Stimulated activated CD4-positive, alpha-beta T cell treated with anti-CD3 and anti-CD28 coated beads, TNF-alpha, amount 100 ng/mL, for 24 hours (primary cell): ENCODE results near the gene FSIP1.

Experiments
- DNase-seq, 3 experiments: peaks; one replicate each; pipeline ENCODE4 v3.0.0-alpha.2; 2020; ENCODE audit warnings: low read depth in 3 of 3

The FSIP1 gene

DNA sequence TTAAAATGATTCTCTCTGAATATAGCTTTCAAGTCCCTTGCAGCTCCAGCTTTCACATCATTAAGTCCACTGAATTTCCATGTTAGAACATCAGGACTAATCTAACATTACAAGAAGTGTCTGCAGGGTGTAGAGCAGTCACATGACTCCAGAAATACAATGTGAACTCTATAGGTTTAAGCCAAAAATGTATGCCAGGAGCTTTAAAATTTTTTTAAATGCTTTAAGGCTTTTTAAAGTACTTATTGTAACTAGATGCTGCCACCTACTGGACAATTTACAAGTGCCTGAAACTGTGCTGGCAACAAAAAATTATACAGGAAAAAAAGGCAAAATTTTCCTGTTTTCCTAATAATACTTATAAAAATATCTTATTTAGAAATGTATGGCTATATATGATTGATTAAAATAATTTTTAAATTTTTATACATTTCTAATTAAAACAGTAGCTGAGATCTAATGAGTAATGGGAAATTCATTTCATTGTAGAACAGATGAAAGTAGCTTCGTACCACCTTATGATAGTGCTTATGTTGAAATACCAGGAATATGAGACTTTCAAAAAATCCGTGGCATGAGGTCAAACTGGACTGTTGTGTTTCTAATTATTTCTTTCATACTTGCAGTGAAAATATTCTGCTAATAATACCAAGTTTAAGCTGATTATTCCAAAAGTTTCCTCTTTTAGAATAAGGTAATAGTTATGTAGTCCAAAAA, 25.7 kb downstream of the FSIP1 start:
- DNase-seq = no peak

DNA sequence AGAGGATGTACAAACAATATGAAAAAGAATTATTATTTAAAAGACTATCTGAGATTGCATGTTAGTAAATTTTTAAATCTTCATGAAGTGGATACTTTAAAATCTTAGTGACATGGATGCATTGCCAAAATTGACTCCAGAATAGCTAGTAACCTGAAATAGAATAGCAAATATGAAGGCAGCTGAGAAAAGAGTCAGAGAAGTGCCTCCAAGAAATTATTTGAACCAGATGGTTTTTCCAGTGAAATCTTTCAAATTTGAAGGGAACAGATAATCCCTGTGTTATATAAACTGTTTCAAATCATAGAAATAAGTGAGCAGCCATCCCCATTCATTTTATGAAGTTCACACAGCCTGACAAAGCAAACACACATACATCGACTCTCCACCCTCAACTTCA, 29.6 kb downstream of the FSIP1 start:
- DNase-seq = no peak

DNA sequence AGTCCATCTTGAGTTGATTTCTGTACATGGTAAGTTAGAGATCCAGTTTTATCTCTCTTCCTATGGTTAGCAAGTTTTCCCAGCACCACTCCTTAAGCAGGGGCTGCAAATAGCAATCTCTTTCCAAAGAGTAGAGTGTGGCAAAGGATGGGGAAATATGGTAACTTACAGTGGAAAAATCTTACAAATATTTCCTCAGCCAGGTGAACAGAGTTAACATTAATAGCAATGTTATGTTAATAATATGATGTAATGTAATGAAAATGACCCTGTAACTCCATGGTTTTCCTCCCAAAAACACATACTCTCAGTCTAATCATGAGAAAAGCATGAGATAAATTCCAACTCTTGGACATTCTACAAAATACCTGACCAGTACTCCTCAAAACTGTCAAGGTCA, 30.4 kb downstream of the FSIP1 start:
- DNase-seq = no peak

DNA sequence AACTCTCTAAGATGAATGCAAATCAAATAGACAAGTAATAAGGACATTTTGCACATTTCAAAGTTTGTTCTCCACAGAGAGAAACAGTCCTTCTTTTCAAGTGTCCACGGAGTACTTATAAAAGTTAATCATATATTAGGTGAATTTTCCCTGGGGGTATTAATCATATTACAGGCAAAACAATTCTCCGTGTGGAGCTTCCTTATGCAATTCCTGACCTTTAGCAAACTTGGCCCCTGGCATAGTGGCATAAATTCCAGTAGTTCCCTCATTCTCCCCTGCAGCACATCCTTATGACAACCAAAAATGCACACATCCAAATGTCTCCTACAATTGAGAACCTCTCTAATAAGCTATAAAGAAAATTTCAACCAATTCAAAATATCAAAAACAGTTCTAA, 34.4 kb downstream of the FSIP1 start:
- DNase-seq = no peak

DNA sequence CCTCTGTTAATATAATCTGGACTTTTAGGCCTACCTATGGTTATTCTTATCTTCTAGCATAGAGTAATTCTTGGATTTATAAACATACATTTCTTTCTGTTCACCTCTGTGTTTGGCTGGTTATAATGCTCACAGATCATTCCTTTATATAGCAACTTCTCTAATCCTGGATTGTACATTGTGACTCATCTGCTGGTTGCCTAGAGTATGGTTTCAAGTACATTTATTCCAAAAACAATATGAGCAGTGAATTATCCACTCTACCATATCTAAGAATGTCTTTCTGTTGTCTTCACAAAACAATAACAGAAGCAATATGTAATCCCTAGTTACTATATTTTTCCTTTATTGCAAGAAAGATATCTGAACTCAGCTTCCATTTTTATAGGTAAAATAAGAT, 35.3 kb downstream of the FSIP1 start:
- no peak for DNase-seq

DNA sequence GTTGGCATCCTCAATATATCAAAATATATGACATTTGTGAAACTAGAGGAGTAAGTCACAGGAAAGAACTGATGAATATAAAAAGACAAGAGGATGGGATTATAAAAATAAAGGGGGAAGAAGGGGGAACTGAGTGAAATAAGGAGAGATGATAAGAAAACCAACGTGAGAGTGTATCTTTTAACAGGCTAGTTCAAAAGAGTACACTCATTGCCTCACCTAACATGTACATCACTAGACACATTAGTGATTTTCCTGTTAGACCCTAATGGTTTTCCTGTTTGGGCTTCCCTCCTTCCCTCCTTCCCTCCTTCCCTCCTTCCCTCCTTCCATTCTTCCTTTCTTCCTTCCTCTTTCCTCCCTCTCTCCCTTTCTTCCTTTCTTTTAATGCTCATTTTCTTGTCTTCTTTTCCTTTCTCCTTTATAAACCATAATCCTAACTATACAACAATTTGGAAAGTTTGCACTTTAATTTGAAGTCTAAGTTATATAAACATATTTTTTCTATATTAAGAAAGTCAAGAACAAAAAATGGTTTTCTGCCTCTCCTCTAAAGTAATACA, 35.8 kb downstream of the FSIP1 start:
- no peak for DNase-seq

DNA sequence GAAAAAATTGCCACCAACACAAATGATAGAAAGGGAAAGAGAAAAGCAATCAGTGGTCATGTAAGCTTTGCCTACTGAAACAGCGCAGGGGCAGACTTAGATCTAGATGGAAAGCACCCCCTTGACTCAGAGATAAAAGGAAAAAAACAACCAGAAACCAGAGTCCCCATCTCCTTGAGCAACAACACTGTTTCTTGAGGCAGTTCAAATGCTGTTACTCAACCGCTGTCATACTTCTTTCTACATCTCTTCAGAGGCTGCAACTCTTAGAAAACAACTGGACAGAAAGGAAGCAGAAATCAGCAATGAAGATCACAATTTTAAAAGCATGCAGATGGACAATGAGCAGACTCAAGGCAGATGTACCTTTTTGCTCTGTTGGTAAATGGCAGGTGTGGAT, 36.5 kb downstream of the FSIP1 start:
- DNase-seq = no peak

DNA sequence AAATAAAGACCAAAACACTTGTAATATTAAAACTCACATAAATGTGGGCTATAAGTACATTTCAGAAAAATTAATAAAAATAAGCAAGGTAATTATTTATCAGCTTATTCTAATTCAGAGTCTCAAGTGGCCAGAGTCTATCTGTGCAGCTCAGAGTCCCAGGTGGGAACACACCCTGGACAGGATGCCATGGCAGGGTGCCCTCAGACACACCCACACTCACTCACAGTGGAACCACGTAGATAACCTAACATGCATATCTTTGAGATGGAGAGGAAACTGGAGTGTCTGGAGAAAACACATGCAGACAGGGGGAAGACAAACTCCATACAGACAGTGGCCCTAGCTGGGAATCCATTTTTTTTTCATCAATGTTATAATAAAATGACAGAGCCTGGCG, 37.2 kb downstream of the FSIP1 start:
- no peak for DNase-seq

DNA sequence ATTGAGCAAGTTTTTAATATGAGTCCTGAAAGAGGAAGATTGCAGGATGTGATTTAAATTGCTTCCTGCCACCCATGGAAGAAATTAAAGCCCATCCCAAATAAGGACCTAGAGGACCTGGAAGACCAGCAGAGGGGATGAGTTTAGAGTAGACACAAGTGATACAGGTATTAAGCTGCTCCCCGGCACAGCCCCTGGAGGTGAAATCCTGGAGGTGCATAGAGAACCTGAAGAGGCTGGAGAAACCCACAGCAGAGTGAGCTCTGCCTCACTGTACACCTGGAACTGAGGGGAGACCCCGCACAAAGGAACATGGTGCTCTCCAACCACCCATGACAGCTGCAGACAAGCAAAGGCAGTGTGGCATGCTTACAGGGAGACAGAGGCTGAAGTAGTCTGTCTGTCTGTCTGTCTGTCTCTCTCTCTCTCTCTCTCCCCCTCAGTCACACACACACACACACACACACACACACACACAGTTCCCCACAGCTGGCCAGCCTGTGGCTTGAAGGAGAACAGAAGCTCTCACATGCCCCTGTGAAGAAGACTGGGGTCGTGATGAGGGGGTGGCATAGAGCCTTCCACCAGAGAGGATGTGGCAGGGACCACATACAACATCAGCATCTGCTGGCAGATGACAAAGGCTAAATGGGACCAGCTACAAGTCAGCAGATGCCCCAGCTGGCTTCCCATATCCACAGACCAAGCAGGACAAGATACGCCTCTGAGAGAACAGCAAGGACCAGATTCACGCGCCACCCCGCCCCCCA, 38.1 kb downstream of the FSIP1 start:
- no peak for DNase-seq

DNA sequence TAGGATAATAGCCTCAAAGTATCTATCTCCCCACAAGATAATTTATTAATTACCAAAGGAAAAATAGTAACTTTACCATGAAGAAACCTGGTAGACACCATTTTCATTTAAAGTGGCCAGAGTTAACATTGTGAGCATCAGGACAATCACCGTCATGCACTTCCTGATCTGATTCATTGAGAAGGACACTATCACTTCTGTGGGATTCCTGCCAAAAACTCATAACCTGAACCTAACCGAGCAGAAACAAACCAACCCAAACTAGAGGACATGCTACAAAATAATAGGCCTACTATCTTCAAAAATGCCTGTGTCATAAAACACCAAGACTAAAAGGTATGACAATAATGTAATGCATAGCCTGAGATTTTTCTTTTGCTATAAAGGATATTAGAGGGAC, 39.0 kb downstream of the FSIP1 start:
- DNase-seq = no peak

DNA sequence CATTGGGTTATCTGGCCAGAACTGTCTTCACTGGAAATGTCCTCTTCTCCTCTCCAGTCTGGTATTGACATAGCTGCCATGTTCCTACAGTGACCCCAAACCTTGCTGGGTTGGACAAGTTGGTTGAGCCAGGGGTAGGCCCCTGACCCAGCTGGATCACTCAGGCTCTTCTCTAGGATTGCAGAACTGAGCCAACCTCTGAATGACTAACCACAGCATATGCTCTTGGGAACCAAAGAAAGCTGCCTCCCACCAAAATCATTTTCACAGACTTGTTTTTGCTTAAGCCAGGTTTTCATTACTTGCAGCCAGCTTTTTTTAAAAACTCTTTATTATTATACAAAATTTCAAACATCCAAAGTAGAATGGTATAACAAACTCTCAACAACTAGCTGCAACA, 41.4 kb downstream of the FSIP1 start:
- no peak for DNase-seq

DNA sequence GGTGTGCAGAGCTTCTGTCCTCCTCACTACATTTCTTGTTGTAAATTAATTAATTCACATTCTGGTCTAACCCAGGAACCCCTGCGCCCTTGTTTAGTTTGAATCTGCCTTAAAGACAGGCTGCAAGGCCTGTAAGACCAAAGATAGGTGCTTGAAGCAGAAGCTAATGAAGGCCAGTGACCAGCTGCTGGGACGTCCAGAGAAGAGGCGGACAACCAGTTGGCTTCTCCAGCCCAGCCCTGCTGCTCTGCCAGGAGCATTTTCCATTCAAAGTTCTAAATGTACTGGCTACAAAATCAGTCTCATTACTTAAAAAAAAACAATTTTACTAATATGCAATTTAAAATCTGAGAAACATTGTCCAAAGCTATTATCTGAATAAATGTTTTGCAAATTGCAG, 43.6 kb downstream of the FSIP1 start:
- no peak for DNase-seq

DNA sequence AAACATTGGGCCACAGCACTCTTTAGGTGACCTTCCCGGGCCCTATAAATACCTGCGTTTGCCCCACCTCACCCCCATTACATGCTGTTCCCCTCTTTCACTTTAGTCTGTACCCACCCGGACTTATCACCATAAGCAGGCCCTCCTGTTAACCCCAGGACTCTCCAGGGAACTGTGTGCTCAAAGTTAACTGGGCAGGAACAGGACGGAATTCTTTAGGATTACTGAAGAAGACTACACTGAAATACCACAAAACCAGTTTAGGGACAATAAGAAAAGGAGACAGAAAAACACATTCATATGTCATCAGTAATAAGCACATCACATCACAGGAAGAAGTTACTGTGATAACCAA, 45.5 kb downstream of the FSIP1 start:
- DNase-seq = no peak

DNA sequence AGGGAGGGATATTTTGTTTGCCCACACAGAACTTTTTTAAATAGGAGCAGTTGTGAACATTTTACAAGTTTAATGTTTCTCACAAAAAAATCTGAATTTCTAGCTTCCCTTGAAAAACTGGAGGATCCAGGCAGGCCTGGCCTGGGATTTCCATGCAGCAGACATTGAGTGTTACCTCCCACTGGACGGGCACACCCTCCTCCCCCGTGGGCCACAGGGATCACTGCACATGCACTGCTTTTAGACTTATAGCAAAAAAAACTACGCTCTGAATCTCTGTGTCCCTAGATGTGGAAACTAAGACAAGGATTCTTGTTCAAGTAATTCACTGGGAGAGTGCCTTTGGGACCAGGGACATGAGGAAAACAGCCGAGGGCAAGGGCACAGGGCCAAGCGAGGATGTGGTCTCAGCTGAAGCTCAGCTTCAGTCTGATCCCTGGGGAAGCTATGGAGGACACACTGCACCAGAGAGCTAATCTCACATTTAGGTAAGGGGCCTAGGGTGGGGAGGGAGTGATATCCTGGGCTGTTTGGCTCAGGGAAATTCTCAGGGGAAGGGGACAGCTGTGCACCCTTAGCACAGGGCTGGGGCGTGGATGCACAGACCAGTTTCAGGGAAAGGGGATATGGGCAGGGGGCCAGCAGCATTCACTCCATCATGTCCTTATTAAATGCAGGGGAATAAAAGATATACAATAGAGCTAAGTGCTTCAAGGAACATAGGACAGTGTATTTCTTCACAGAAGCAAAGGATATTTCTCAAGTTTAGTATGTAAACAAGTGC, 46.0 kb downstream of the FSIP1 start:
- no peak for DNase-seq

DNA sequence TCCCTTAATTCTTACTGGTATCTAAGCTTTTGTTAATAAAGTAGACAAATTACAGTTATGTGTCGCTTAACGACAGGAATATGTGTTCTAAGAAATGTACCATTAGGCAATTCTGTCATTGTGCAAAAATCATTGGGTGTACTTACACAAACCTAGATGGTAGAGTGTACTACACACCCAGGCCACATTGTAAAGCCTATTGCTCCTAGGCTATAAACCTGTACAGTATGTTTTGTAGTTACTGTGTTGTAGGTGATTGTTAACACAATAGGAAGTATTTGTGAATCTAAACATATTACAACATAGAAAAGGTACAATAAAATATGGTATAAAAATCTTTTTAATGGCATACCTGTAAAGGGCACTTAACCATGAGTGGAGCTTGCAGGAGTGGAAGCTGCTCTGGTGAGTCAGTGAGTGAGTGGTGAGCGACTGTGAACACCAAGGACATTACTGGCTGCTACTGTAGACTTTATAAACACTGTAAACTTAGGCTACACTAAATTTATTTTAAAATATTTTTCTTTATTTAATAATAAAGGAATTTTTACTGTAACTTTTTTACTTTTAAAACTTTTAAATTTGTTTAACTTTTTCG, 47.4 kb downstream of the FSIP1 start:
- no peak for DNase-seq

DNA sequence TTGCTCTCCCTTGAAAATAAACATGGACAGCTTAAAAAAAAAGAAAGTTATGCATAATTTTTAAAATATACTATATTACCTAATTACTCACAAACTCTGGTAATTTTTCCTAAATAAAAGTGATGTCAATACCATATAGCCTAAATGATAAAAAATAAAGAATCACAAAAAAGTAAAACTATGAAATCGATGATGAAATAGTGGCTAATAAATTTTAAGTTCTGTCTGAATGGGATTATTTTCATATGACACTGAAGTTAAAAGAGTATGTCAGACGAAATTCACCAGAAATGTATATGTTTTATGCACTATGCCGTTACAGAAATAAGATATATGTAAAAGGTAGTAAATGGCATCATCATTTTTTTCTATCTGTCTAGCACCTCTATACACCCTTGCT, 51.4 kb downstream of the FSIP1 start:
- no peak for DNase-seq

DNA sequence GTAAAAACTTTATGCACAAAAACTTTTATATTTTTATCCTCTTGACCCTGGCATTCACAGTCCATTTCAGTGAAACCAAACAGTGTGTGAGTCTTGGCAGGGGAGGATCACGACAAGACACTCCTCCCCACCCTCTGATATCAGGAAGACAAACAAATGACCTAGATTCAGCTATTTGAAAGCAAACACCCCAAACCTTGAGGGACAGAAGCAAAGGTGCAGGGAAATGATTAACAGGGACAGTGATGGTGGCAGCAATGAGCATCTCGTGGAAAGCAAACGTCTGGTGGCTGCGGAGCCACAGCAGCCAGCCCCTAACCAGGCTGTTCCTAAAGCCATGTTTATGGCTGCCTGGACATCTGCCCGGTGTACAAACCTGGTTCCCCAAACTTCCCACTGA, 52.1 kb downstream of the FSIP1 start:
- no peak for DNase-seq

DNA sequence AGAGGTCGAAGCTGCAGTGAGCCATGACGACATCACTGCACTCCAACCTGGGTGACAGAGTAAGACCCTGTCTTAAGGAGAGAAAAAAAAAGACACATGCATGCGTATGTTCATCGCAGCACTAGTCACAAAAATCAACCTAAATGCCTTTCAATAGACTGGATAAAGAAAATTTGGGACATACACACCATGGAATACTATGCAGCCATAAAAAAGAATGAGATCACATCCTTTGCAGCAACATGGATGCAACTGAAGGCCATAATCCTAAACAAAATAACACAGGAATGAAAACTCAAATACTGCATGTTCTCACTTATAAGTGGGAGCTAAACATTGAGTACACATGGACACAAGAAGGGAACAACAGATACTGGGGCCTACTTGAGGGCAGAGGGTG, 53.1 kb downstream of the FSIP1 start:
- DNase-seq = no peak

DNA sequence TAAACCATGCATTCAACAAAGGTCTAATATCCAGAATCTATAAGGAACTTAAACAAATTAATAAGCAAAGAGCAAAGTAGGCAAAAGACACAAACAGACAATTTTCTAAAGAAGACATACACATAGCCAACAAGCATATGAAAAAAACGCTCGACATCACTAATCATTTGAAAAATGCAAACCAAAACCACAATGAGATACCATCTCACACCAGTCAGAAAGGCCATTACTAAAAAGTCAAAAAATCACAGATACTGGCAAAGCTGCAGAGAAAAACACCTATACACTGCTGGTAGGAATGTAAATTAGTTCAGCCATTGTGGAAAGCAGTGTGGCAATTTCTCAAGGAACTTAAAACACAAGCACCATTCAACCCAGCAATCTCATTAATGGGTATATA, 53.8 kb downstream of the FSIP1 start:
- no peak for DNase-seq

DNA sequence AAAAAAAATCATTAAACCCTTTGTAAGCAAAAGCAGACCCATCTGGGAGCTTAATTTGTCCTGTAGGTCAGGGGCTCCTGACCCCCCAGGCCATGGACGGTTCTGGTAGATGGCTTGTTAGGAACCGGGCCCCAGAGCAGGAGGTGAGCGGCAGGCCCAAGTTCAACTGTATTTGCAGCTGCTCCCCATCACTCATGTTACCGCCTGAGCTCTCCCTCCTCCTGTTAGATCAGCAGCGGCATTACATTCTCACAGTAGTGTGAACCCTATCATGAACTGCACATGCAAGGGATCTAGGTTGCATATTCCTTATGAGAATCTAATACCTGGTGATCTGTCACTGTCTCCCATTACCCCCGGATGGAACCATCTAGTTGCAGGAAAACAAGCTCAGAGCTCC, 60.7 kb downstream of the FSIP1 start:
- DNase-seq = no peak

DNA sequence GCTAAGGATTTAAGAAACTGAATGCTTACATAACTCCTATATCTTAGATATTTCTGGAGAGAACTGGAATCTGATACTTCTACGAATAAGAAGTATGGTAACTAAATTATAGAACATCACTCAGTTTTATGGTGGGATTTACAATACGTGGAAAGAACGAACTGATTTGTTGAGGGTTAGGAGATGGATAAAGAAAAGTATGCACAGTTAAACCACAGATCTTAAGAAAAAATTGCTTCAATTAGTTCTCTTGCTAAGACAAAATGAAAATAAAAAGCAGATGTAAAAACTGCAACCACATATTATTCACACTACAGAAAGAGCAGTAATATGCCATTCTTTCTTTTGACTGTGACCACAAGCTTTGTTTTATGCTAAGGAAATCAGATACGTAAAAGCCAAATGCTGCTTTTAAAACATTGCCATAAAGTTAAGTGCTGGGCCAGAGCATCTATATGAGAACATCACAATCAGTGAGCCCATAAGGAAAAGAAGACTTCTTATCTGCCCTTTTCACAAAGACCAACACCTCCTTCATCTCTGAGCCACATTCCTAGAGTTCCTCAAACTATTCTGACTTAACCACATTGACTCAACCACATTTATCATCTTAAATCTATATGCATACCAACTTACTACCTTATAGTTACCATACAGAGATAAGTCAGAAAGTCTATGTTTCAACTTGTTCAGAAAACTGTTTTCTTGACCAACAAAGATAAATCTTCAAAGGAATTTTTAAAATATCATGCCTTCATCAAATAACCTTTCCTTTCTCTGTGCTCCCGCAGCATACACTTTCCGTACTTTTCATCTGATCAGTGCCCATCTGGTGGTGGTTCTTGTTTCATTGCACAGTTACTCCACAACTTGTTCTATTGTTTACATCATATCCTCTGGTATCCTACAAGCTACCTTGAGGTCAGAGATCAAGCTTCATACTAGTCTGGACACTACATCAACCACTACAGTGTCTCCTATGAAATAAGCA, 61.7 kb downstream of the FSIP1 start:
- no peak for DNase-seq
